Measurements from ENCODE around the gene NPAS3. TPM values are rescaled to one million over a fixed set of nuclear protein-coding genes. Genes with fewer than 3 reads are reported as not detected.

NPAS3 gene
- total RNA-seq, 1 experiment from 2014 or later = 0.36 TPM

DNA sequence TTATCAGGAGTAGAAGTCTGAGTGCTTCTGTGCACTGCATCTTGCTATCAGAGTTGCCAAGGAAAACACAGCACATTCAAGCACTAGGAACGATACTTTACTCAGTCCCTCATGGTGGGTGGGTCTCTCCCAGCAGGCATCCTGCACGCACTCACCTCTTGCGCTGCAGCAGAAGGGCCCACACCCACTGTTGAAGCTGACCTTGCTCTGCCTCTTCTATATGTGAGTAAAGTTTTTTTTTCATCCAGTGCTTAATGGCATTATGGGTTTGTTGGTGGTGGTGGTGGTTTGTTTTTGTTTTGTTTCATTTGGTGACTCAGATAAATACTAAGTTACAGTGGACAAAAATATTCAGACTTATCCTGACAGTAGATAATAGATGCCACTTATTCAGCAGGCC lies 663.7 kb downstream of the NPAS3 start:
- H3K4me2 ChIP-seq (ENCODE audit: low read length) = no peak overlapping the region
- no peak overlapping the region for H3K27ac ChIP-seq (ENCODE audit: low read length)
- intact Hi-C loops (cut with micrococcal nuclease) = no loop called here
- H3F3A ChIP-seq (ENCODE audit: low read length, unreplicated experiment) = no peaks in the 10 kb centered on the region
- no peaks in the 10 kb centered on the region for H3K9me3 ChIP-seq (ENCODE audit: low read length)
- H4K20me1 ChIP-seq (ENCODE audit: low read length) = no peaks in the 10 kb centered on the region
- POLR2A ChIA-PET (ENCODE audit: unreplicated experiment) = no interaction called here
- DNase-seq (no peak), ATAC-seq (no peak)
- no peak for TF ChIP-seq EZH2phosphoT487 (IDR thresholded peaks at IDR 0.05; ENCODE audit: borderline replicate concordance, low read length)
- TF ChIP-seq CTCF (conservative IDR thresholded peaks at IDR 0.05; ENCODE audit: low read depth, low read length) = no peak
- TF ChIP-seq EZH2 (IDR thresholded peaks at IDR 0.05; ENCODE audit: low read length, unreplicated experiment) = no peak
- H3K4me1 ChIP-seq (ENCODE audit: insufficient read depth, low read length) = 0 out of 2 replicates have a peak, but pooled peaks cover 4% of the 10 kb centered on the region
- BruUV-seq (replicated peaks) = no TSS peak
- H3K9ac ChIP-seq (ENCODE audit: low read length) = no peak overlapping the region
- no peak overlapping the region for H2AFZ ChIP-seq (ENCODE audit: low read length)
- no peaks in the 10 kb centered on the region for H3K79me2 ChIP-seq (ENCODE audit: low read length)
- no peaks in the 10 kb centered on the region for H3K9me2 ChIP-seq (replicated peaks; ENCODE audit: low read length)
- no peaks in the 10 kb centered on the region for H3K36me3 ChIP-seq (ENCODE audit: low read depth, low read length)
- CTCF ChIA-PET = no interaction called here
- H3K4me3 ChIP-seq (ENCODE audit: low read length) = no peak overlapping the region
- no peaks in the 10 kb centered on the region for H3K27me3 ChIP-seq (ENCODE audit: low read length)

- no peak overlapping the region for H2AFZ ChIP-seq (ENCODE audit: low read length)
- H3K9ac ChIP-seq (ENCODE audit: low read length) = no peak overlapping the region
- no peaks in the 10 kb centered on the region for H3K36me3 ChIP-seq (ENCODE audit: low read depth, low read length)
- no peak; the same call in 1 of the 2 replicates for ATAC-seq
- H3F3A ChIP-seq (ENCODE audit: low read length, unreplicated experiment) = no peaks in the 10 kb centered on the region
- no peak overlapping the region for H3K27ac ChIP-seq (ENCODE audit: low read length)
- H3K79me2 ChIP-seq (ENCODE audit: low read length) = no peaks in the 10 kb centered on the region
- H3K27me3 ChIP-seq (ENCODE audit: low read length) = no peaks in the 10 kb centered on the region
- H3K9me2 ChIP-seq (replicated peaks; ENCODE audit: low read length) = no peaks in the 10 kb centered on the region
- ChIA-PET CTCF (interaction anchor here (0.6 kb wide), 1 partner anchor 187 kb away, joined by 3 read pairs; no protein-coding TSS in a partner anchor), POLR2A (ENCODE audit: unreplicated experiment) (no interaction called here)
- no peaks in the 10 kb centered on the region for H4K20me1 ChIP-seq (ENCODE audit: low read length)
- no peak overlapping the region for H3K4me2 ChIP-seq (ENCODE audit: low read length)
- no peak overlapping the region for H3K4me3 ChIP-seq (ENCODE audit: low read length)
- intact Hi-C loops (cut with micrococcal nuclease) = no loop called here
- H3K4me1 ChIP-seq (ENCODE audit: insufficient read depth, low read length) = peaks cover 12% of the 10 kb centered on the region
- H3K9me3 ChIP-seq (ENCODE audit: low read length) = no peaks in the 10 kb centered on the region
- BruUV-seq (replicated peaks) = no TSS peak
- DNase-seq = no peak
- TF ChIP-seq EZH2 (IDR thresholded peaks at IDR 0.05; ENCODE audit: low read length, unreplicated experiment) (no peak), CTCF (conservative IDR thresholded peaks at IDR 0.05; ENCODE audit: low read depth, low read length) (no peak), EZH2phosphoT487 (IDR thresholded peaks at IDR 0.05; ENCODE audit: borderline replicate concordance, low read length) (no peak)
Measured at GRCh38 chr14:33606591-33606990, 667.9 kb downstream of the NPAS3 start.

DNA sequence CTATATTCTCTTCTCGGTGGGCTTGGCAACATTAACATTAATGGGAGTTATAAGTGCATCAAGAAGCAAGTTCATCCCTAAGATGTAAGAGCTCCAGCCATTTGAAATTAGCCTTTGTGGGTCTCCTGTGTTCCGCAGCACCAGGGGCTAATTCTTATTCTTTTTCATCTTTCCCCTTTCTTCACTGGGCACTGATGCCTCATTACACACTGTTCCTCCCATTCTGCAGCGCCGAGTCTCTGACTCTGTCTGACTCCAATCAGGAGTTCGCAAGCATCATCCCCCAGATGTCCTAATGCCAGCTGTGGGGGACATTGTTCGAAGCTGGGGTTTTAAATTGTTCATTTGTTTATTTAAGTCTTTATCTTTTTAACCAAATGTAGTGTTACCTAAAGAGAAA lies 670.9 kb downstream of the NPAS3 start:
- H3K4me1 ChIP-seq (ENCODE audit: insufficient read depth, low read length) = peaks cover 14% of the 10 kb centered on the region
- no peak overlapping the region for H3K27ac ChIP-seq (ENCODE audit: low read length)
- POLR2A ChIA-PET (ENCODE audit: unreplicated experiment) = no interaction called here
- DNase-seq (no peak), ATAC-seq (no peak)
- H3K36me3 ChIP-seq (ENCODE audit: low read depth, low read length) = no peaks in the 10 kb centered on the region
- H2AFZ ChIP-seq (ENCODE audit: low read length) = no peak overlapping the region
- H3K9ac ChIP-seq (ENCODE audit: low read length) = no peak overlapping the region
- no peak overlapping the region for H3K4me3 ChIP-seq (ENCODE audit: low read length)
- H3K9me2 ChIP-seq (replicated peaks; ENCODE audit: low read length) = no peaks in the 10 kb centered on the region
- H3F3A ChIP-seq (ENCODE audit: low read length, unreplicated experiment) = no peaks in the 10 kb centered on the region
- H3K79me2 ChIP-seq (ENCODE audit: low read length) = no peaks in the 10 kb centered on the region
- intact Hi-C loops (cut with micrococcal nuclease) = no loop called here
- H3K27me3 ChIP-seq (ENCODE audit: low read length) = no peaks in the 10 kb centered on the region
- TF ChIP-seq CTCF (conservative IDR thresholded peaks at IDR 0.05; ENCODE audit: low read depth, low read length) (no peak), EZH2phosphoT487 (IDR thresholded peaks at IDR 0.05; ENCODE audit: borderline replicate concordance, low read length) (no peak), EZH2 (IDR thresholded peaks at IDR 0.05; ENCODE audit: low read length, unreplicated experiment) (no peak)
- H3K4me2 ChIP-seq (ENCODE audit: low read length) = no peak overlapping the region
- H4K20me1 ChIP-seq (ENCODE audit: low read length) = no peaks in the 10 kb centered on the region
- CTCF ChIA-PET = no interaction called here
- H3K9me3 ChIP-seq (ENCODE audit: low read length) = no peaks in the 10 kb centered on the region
- no TSS peak for BruUV-seq (replicated peaks)

Measured in PC-3 (cell line).